SW 1271 (cell line): ENCODE data around the gene PARD3.

Source experiments
- DNase-seq, 2 experiments: peaks; one replicate each; lab custom pipeline; 2025; lab: John Stamatoyannopoulos, UW

PARD3 gene

DNA sequence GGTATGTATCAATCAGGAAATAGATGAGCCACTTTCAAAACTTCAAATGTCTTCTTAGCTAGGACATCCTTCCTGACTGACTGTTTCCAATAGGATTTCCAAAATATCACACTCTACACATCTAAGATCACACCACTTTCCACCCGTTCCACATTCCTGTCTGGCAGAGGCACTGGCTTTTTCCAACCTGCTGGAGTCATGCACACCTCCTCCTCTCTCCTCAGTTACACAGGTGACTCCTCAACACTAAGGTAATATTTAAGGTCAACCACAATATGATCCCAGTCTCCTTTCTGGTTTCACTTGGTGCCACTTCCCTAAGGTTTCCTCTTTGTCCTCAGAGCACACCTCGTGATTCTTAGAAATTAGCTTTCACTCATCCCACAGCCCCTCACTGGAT, 196.5 kb downstream of the PARD3 start:
- no peak for DNase-seq

DNA sequence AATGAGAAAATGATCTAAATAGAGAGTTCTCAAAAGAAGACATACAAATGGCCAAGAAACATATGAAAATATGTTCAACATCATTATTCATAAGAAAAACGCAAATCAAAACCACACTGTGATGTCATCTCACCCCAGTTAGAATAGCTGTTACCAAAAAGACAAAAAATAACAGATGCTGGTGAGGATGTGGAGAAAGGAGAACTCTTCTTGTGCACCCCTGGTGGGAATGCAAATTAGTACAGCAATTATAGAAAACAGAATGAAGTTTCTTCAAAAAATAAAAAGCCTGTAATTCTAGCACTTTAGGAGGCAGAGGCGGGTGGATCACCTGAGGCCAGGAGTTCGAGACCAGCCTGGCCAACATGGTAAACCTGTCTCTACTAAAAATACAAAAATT, 199.3 kb downstream of the PARD3 start:
- DNase-seq = no peak

DNA sequence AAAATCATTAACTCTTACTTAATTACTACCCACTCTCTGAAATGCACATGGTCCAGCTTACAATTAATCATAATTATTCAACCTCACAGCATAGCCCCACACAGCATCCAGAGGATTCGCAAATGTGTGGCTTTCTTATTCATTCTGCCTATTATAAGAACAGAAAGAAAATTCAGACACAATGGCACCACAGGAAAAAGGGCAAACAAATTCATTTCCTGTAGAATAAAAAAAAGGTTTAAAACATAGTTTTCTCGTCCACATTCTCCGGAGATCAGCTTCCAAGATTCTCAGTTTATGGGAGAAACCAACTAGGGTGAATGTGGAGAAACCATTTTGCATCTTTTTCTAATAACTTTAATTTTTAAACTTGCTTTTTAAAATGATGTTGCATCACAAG, 201.6 kb downstream of the PARD3 start:
- DNase-seq = no peak

DNA sequence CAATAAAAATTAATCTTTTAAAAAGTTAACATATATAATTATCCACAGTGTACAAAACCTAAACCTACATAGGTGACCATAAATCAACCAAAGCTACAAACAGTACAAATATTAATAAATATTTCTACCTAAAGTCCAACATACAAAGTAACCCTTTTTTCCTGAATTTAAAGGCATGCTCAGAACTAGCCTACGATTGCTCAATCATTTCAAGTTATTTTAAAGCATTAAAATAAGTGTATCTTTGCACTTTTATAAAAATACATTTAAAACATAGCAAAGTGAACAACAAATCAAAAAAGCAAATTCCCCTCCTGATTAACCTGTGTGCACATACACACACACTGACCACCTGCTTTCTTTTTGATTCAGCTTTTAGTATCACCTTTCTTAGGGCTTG, 202.2 kb downstream of the PARD3 start:
- no peak for DNase-seq

DNA sequence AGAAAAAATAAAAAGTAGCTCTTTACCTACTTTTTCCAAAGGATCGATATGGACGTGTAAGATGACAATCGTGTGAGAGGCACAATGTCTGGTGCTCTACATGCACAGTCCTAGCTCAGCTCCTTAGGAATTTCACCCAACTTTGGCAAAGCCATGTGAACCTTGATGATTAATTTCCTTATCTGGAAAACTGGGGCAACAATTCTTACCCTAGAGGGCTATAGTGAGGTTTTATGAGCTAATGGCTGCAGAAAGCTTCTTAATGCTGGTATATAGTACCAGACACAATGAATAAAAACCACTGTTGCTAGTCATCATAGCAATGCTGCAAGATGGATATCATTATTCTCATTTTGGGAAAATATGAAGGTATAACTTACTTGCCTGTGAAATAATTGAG, 202.7 kb downstream of the PARD3 start:
- no peak for DNase-seq

DNA sequence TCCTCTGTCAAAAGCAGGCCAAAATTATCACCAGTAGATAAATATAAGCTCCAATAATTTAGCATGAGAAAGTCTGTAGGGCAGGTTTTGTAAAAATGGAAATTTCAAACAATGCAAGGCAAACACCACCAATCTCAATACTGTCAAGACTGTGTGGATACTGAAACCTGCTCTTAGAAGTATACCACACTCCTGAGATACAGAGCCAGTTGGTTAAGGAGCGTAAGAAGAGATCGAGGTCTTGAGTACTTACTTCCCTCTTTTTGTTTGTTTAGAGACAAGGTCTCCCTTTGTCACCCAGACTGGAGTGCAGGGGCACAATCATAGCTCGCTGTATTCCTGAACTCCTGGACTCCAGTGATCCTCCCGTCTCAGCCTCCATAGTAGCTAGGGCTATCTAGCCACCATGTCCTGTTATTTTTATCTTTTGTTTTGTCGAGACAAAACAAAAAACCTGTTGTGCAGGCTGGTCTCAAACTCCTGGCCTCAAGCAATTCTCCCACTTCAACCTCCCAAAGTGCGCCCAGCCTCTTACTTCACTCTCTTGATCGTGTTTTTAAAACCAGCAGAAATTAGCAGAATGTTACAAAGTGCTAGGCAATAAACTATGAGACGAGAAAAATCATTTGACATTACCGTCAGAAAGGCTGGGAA, 205.7 kb downstream of the PARD3 start:
- no peak for DNase-seq

DNA sequence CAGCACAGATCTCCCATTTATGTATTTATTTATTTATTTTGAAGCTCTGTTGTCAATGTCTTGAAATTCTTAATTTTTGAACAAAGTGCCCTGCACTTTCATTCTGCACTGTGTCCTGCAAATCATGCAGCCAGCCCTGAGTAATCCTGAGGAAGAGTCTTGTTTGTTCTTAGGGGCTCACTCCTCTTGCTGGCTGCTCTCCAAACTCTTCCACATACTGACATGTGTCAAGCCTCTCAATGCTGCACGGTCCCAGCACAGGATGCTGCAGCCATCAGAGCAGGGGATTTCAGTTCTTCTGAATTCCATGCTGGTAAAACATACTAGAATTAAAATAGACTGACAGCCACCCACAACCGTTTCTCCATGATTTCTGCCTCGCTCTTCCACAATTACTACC, 207.2 kb downstream of the PARD3 start:
- DNase-seq = no peak

DNA sequence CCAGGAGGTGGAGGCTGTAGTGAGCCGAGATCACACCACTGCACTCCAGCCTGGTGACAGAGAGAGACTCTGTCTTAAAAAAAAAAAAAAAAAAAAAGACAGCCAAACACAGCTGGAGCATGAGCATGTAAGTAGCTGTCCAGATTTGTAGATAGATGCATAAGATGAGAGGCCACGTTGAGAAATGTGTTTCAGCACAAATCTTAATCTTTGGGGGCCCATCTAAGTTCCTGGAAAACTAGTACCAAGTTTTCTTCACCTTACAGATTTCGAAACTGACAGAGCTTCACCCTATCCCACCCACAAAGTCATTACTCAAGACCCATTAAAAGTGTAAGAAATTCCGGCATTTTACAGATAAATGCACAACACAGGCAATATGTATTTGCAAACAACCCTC, 208.2 kb downstream of the PARD3 start:
- DNase-seq = no peak

DNA sequence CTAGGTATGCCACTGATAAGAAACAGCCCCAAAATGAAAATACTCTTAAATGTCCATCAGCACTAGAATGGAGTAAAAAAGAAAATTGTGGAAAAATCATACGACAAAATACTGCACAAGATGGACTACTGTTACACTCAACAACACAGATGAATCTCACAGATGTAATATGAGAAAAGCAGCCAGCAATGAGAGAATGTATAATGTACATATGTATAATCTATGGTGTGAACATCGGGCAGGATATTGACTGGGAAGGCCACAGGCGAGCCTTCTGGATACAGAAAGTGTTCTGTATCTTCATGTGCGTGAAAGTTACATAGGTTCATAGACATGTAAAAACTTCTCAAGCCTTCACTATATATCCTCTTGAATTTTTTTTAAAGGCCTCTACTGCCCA, 212.6 kb downstream of the PARD3 start:
- no peak for DNase-seq

DNA sequence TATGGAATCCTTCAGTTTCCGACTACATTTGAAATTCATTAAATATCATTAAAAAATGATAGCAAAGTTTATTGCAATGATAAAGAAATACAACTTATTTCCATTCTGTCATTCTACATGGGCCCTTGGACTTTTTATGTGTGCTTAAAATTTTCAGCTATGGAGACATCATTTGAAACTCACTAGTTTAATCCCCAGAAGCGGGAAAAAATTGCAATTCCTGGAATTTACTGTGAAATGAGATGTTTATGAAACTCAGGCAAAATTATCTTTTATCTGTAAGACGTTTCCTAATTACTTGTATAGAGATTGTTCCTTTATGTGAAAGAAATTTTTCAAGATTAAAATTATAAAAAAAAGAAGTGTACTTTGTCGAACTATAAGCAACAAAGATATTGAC, 213.4 kb downstream of the PARD3 start:
- no peak for DNase-seq

DNA sequence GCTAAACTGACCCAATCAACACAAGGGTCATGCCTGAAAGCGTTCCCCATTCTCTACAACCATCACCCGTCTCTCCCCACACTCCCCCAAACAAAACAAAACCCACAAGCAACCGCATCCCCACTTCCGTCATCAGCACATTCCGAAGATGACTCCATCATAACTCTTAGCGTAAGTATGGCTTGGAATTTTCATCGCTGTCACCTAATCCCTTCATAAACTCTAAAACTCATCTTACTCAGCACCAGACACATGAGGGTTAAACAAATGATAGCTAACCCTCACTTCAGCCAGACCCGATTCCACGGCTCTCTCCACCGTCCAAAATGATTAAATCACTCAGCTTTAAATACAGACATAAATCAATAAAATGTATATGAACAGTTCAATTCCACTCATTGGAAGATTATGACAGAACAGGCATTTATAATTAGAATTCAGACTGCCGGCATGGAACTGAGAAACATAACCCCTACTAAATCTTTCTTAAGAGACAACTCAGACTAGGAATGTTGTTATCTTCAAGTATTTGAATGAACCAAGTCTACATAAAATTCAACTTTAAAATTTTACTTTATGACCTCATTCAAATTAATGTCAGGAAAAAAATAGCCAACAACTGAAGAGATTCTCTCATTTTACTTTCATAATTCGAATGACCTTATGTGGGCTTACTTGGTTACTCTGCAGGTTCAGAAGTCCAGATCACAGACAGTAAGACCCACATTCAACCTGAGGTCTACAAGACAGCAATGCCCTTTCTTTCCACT, 215.9 kb downstream of the PARD3 start:
- DNase-seq = no peak

DNA sequence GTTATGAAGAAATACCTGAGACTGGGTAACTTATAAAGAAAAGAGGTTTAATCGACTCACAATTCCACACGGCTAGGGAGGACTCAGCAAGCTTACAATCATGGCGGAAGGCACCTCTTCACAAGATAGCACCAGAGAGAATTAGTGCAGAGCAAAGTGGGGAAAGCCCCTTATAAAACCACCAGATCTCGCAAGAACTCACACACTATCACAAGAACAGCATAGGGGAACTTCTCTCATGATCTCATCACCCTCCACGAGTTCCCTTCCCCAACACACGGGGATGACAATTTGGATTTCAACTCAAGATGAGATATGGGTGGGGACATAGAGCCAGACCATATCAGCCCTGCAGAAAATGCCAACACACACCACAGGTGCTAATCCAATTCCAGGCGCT, 218.7 kb downstream of the PARD3 start:
- DNase-seq = no peak

DNA sequence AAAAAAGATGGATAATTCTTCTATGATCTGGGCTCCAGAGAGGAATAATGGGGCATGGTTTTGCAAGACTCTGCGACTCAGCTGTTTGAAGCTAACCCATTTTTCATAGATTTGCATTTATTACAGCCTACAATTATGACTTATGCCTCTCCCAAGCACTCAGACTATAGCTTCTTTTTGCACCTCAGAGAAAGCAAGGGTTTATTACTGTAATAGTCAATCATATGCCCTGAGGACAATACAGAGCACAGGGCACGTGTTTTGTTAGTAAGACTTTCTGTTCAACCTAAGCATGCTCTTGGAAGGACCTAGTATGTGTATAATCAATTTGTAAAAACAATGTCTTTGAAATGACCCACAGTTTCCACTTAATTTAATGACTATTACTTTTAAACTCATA, 221.2 kb downstream of the PARD3 start:
- DNase-seq = no peak

DNA sequence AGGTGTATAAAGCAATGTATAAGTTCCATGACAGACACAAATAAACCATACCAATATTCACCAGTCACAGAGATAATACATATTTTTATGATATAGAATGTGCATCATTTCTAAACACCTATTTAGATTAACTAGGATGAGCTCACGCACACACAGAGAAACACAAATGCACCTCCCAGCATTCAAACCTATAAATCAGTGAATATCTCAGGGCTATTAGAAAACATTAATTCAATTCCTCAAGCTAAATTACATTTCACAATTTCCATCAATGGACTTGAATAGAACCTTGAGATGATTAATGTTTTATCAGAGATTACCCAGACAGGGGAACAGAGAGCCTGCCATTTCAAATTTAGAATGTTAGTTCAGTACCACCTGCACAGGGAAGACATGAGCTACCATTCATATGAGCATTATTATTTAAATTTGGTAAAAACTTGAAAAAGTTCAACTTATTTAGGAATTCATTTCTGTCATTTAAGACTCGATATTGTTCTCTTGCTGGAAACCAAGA, 221.7 kb downstream of the PARD3 start:
- DNase-seq = no peak

DNA sequence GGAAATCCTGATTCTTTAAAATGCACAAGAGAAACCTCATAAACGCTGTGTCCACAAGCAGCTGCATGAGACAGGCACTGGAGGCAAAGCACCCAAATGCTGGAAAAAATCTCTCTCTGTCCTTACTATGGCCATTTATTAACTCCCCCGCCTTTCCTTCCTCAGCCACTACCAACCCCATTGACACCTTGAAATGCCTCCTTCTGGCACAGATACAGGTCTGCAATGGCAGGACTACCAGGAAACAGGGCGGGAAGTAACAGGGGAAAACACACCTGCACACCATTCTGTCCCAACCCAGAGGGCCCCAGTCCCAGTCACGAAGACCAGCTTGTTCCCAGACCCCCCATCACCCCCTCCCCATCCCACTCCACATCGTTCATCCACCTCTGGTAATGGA, 224.3 kb downstream of the PARD3 start:
- DNase-seq = no peak

DNA sequence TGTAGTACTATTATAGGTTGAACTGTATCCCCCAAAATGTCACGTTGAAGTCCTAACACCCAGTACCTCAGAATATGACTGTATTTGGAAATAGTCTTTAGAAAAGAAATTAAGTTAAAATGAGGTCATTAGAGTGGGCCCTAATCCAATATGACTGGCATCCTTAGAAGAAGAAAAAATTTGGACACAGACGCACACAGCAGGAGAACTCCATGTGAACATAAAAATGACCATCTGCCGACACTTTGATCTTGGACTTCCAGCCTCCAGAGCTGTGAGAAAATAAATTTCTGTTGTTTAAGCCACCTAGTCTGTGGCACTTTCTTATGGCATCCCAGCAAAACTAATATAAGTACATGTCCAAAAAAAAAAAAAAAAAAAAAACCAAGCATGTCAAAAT, 225.8 kb downstream of the PARD3 start:
- no peak for DNase-seq

DNA sequence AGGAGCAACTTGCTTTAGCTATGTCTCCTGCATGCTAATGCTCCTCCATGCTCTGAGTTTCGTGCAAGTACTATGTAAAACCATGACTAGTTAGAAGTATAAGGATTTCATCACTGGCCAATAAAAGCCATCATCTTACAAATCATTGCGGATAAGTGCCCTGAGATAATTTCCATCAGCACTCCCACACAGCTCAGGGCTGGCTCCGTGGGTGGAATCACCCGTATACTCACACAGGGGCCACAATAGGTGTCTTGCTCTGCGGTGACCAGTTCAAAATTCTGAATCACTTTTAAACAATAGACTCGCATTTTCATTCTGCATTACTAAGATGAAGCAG, 227.4 kb downstream of the PARD3 start:
- DNase-seq = no peak

DNA sequence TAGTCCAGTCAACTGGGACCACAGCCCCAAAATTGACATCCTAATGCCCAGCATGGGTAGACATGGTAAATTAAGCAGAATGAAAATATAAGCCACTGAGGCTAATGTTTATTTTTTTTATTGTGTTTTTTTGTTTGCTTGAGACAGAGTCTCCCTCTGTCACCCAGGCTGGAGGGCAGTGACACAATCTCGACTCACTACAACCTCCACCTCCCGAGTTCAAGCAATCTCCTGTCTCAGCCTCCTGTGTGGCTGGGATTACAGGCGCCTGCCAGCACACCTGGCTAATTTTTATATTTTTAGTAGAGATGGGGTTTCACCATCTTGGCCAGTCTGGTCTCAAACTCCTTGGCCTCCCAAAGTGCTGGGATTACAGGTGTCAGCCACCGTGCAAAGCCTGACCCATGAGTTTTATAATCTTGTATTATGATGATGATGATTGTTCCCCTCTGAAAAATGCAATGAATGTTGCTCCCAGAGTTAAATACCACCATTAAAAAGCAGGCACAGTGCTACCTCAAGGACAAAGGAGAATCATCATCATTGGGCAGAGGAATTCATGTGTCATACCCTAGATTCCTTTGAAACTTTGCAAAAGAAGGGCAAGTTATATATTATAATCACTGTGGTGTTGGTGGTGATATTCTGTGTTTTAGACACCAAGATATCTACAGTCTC, 228.0 kb downstream of the PARD3 start:
- no peak for DNase-seq

DNA sequence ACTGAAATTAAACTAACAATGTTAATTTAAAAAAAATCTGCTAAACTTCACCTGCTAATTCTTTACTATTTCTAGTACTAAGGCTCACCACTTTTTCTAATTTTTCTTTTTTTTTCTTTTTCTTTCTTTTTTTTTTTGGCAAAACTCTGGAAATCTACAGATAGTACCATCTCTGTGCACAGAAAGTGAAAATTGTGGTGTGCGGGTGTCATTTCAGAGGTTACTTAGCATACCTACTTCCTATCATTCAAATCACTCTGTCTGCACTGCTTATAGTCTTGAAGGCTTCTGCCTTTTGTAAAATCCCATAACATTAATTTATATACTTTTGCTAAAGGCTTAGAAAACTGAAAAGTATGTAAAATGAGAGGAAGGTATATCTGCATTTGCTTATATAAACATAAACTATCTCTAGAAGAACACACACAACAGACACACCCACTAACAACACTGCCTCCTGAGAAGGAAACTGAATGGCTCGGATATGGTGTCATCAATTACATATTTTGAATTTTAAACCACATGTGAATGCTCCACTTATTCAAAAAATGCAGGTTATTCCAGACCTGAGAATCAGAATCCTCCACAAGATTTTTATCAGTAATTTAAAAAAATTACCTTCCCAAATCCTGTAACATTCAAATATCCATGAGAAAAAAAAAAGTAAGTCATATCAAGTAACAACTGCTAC, 229.5 kb downstream of the PARD3 start:
- peak in 1 of 2 experiments; percentile 11 for DNase-seq

DNA sequence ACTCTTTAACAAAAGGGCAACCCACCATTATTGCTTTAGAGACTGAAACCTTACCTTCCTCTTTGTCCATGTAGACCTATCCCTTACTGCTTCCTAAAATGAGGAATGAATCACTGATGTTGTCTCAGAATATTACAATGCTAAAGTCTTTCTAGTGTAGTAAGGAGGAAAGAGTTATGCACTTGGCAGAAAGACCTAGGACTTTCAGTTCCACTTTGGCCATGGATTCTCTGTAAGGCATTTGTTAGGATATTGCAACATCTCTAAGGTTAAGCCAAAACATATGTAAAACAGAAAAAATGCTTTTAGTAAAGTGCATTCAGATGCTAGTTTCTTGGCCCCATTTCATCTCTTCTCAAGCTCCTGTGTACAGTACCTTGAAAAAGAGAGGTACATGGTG, 230.9 kb downstream of the PARD3 start:
- DNase-seq = no peak

DNA sequence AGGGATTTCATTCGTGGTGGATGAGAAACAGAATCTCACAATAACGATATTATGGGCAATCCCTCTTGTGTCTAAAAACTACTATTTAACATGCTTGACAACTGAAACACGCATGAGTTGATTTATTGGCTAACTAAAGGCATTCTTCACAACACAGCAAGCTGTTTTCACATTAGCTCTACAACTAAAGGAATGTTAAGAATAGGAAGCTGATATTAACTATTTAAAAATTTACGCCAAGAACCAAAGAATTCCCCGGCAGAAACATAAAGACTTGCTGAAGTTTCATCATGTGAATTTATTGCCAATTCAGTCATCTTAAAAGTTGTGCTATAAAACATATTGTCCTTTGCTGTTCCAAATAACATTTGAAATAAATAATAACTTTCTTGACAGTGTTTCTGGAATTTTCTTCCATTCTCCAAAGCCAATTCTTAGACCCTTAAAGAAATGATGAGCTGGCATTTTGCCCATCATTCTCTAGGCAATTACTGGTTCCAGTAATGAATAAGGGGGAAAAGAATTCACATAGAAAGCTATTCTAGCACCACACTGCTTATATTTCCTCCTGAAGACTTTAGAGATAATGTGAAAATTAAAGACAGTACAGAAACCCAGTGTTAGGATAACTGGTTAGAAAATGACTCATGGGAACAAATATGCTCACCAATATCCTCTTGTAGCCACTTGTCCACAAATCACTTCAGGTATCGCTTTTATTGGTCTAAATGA, 233.1 kb downstream of the PARD3 start:
- DNase-seq = peak in 1 of 2 experiments; percentile 37

DNA sequence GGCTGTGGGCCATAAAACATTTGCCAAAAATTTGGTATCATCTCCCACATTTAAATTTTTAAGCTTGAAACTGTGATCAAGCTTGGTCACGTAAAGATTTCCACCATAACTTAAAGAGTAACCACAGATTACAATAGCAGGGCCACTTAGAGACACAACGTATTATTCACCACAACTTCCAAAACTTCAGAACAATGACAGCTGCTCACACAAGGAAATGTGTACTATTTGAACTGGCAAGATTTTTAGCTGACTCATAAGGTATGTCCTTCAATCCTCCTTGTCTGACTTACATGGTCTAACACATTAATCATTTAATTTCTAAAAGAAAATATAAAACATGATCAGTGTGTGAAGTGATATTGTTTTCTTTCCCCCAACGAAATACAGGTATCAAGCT, 234.5 kb downstream of the PARD3 start:
- DNase-seq = peak in 1 of 2 experiments; percentile 54
